Superior temporal gyrus (tissue), 1 donor: ENCODE results near the gene RITA1.
A peak's percentile ranks its signal among the peaks of the same experiment; 100 is the strongest.
"Not testable (repeated sequence)": the region's sequence is repeated elsewhere in the genome, so short reads cannot be mapped to it uniquely, and the experiment has no call there.

ENCODE experiments used
- DNase-seq: peaks from one replicate; pipeline ENCODE4 v3.0.0-alpha.2; 2016; ENCODE audit errors: extremely low spot score

The RITA1 gene

DNA sequence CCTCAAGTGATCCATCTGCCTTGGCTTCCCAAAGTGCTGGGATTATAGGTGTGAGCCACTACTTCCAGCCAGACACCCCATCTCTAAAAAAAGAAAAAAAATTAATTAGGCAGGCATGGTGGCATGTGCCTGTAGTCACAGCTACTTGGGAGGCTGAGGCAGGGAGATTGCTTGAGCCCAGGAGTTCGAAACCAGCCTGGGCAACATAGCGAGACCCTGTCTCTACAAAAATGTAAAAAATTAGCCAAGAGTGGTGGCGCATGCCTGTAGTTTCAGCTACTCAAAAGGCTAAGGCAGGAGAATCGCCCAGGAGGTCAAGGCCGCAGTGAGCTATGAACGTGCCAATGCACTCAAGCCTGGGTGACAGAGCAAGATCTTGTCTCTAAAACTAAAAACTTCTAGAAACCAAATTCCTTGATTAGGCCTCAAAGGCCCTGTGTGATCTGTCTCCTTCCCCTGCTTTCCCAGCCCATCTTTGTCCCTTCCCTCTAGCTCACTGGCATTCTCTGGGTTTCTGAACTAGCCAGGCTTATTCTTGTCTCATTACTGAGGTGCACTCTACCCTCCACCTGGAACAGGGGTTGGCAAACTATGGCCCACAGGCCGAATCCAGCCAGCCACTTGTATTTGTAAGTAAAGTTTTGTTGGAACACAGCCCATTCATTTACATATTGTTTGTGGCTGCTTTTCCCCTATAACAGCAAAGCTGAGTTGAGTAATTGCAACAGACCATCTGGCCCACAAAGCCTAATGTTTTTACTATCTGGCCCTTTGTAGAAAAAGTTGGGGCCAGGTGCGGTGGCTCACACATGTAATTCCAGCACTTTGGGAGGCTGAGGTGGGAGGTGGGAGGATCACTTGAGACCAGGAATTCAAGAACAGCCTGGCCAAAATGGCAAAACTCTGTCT is 18.6 kb downstream of the RITA1 start:
- DNase-seq: no peak

DNA sequence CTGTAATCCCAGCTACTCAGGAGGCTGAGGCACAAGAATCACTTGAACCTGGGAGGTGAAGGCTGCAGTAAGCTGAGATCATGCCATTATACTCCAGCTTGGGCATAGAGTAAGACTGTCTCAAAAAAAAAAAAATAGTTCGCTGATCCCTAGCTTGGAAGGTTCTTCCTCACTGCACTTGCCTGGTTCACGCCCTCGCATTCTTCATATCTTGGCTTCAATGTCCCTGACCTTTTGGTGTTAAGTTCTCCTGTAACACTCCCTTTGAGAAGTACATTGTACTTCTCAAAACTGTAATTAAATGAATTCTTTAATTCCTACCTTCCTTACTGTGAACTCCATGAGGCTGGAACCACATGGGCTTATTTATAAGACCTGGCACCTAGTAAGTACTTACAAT is 19.3 kb downstream of the RITA1 start:
- DNase-seq: no peak

GRCh38 chr12:113206802-113207201 is 21.3 kb downstream of the RITA1 start:
- not testable (repeated sequence) for DNase-seq

DNA sequence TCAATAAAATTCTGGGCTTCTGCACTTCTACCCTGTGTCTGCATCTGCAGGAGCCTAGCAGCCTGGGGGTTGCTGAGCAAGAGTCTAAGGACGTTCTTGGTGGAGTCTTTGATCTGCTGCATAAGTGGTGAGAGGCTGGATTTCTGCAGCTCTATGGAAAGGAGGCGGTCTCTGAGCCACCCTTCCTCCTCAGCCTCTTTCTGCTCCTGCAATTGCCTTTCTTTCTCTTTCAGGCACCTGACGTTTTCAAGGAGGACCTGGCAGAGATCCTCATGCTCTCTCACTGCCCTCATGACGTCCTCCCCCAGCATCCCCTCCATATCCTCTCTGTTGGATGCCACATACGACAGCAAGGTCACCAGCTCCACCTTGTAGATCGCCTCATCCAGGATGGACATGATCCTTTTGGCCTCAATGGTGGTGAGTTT is 22.1 kb downstream of the RITA1 start:
- DNase-seq: no peak

DNA sequence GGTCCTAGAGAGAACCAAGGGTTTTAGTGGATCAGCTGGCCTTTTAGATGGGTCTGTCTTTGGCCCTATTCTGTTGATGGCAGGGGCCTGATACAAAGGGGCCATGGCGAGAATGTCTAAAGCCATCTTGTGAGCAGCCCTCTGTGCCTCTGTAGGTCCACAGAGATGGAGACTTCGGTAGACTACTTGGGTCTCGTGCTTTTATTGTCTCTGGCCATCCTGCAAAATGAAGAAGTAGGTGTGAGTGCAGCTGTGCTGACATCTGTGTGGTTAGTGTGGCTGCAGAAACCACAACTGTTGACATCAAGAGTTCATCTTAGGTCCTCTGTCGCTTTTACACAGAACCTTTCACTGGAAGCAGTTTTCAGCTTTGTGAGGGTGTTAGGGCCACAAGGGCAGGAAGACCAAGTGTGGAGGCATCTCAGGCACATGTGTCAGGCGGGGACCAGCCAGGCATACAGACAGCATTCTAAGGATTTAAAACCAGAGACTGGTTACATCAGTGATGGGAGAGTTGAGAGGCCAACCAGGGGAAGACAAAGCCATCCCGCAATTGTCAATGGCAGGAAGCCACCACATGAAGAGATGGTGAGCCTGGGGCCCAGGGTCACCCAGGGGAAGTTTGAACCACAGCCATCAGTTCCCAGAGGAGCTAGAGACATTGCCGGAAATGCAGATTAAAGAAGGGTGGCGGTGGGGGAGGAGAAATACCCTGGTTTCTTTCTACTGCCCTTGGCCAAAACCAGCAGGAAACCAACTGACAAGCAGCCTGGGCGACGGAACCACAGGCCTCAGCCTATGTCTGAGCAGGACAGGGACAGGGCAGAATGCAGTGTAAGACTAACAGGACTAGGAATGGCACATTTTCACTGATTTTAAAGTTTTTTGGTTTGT is 22.8 kb downstream of the RITA1 start:
- no peak for DNase-seq

DNA sequence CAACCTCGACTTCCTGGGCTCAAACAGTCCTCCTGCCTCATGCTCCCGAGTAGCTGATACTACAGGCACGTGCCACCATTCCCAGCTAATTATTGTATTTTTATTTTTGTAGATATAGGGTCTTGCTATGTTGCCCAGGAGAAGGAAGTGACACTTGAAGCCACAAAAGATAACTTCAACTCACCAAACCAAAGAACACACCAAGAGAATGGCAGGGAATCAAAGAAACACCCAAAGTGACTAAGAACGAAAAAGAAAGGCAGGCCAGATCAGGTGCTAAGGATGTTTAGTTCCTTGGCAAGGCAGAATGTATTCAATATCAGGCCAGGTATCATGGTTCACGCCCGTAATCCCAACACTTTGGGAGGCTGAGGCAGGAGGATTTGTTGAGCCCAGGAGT is 25.6 kb downstream of the RITA1 start:
- DNase-seq: no peak

DNA sequence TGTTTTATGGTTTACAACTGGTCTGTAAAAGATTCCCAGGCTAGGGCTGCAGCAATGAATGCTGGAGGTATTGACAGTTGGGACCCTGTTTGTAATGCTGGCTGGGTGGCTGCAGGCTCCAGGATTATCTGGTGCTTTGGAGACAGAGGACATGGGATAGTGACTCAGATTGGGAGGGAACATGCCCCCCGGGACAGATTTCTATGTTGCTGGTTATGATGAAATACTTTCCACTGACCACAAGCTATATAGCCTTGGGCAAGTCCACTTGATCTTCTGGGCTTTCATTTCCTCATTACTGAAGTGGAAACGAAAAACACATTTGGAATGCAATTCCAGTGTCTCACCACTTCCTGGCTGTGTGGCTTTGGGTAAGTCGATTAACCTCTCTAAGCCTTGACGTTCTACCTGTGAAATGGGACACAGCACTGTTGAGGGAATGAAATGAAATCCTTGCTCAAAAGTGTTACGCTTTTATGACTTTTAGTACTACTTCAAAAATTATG is 29.4 kb downstream of the RITA1 start:
- DNase-seq: no peak

GRCh38 chr12:113216027-113216426 is 30.5 kb downstream of the RITA1 start:
- DNase-seq: no peak

DNA sequence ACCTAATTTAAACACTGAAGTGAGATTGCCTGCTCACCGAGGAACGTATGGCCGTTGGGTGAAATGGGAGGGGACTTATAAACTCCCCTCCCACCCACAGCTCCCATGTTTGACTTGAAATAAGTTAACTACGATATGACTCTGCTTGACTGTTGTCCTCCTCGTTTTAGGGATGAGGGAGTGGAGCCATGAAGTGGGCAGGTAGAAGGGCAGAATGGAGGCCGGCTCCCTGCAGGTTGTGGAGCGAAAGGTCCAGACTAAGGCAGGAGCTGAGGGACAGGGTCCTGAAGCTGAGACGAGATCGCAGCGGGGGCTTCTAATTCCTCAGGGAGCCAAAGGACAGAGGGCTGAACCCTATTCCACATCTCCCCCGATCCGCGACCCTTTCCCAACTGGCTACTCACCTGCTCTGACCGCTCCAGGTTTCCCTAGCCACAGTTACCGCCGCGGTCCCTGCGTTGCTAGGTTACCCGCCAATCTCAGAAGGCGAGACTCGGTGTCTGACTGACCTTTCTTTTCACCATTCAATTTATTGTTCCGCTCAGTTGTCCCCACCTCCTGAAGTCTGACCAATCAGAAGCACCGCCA is 35.2 kb downstream of the RITA1 start:
- DNase-seq: no peak

GRCh38 chr12:113221181-113221996 is 35.9 kb downstream of the RITA1 start, which contains the start of gene TPCN1:
Gene TPCN1, plus strand, starts transcription at chr12:113221464. Its CDS starts 5,389 bp downstream, at chr12:113226853.
- peak; percentile 100 for DNase-seq

DNA sequence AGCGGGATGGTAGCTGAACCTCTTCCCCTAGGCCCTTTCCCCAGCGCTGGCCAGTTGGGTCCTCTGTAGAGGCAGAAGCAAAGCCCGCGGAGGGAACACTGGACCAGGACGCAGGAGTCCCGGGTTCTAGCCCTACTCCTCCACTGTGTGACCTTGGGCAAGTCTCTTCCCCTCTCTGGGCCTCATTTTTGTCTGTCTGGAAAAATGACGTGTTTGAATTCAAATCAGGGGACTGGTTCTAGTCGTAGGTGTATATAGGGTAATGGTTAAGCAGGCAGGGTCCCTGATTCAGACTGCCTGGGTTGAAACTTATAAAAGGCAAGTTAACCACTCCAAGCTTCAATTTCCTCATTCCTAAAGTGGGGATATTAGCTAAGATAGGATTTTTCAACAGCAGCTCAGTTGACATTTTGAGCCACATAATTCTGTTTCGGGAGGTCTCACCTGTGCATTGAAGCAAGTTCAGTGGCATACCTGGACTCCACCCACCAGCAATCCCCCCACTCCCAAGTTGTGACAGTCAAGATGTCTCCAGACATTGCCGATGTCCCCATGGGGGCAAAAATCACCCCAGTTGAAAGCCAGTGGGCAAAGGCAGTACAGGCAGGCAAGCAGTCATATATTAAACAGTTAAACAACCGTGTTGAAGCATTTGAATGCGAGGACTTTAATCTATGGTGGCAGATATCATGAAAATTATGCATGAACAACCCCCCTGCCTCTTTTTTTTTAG is 36.6 kb downstream of the RITA1 start:
- no peak for DNase-seq

GRCh38 chr12:113222730-113223531 is 37.4 kb downstream of the RITA1 start:
- DNase-seq: peak; percentile 74

GRCh38 chr12:113224955-113225354 is 39.4 kb downstream of the RITA1 start:
- no peak for DNase-seq

GRCh38 chr12:113226696-113227568 is 41.4 kb downstream of the RITA1 start:
- no peak for DNase-seq

GRCh38 chr12:113227686-113228391 is 42.3 kb downstream of the RITA1 start:
- DNase-seq: no peak

DNA sequence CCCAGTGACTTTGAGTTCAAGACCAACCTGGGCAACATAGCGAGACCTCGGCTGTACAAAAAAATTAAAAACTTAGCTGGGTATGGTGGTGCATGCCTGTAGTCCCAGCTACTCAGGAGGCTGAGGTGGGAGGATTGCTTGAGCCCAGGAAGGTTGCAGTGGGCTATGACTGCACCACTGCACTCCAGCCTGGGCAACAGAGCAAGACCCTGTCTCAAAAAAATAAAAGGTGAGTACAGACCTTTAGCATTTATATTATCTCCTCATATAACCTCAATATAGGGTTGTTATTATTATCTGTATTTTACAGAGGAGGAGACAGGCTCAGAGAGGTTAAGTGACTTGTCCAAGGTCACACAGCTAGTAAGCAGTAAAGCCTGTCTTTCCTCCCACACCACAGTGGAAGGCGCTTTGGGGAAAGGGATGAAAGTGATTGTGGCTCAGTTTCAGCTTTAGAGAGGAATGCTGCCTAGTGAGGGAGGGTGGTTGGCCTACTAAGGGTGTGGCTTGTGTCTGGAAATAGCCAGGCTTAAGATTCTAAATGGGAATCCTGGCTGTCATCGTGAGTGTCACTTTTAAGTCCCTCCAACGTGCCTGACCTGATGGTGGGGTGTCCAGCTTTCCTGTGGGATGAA is 43.0 kb downstream of the RITA1 start:
- no peak for DNase-seq
